GM21528 (cell line): ENCODE data around the gene NUP210.

Source experiments
- ATAC-seq: cut with Tn5 transposase; IDR thresholded peaks from one replicate; pipeline ENCODE4 v1.9.1; 2021; ENCODE audit warnings: mild to moderate bottlenecking, moderate library complexity; ENCODE audit not compliant: unreplicated experiment, low FRiP score

Gene NUP210

DNA sequence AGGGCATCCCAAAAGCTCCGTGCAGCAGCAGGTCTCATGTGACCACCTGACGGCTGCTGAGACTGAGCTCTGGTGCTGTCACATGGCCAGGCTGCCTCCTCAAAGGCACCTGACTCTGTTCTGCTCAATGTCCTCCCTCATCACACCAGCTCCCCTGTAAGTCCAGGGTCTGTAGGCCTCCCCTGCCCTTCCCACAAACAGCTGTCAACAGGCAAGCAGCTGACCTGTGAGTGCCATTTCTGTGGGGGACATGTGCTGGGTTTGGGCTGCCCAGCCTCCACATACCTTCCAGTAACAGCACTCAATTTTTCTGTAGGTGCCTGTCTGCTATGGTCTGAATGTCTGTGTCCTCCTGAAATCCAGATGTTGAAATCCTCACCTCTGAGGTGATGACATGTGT, 11.2 kb downstream of the NUP210 start:
- ATAC-seq, result no peak

DNA sequence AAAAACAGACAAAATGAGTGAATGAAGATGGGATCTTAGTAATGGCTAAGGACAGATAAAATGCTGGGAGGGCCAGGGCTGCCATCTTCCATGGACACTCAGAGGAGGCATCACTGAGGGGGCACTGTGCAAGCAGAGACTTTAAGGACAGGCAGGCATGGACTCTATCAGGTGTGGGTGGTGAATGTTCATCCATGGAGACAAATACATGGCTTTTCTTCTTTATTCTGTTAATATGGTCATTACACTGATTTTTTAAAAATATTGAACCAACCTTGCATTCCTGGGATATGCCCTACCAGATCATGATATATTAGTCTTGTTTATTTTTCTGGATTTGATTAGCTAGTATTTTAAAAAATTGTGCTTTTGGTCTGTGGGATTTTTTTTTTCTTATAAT, 12.2 kb downstream of the NUP210 start:
- ATAC-seq, result no peak

DNA sequence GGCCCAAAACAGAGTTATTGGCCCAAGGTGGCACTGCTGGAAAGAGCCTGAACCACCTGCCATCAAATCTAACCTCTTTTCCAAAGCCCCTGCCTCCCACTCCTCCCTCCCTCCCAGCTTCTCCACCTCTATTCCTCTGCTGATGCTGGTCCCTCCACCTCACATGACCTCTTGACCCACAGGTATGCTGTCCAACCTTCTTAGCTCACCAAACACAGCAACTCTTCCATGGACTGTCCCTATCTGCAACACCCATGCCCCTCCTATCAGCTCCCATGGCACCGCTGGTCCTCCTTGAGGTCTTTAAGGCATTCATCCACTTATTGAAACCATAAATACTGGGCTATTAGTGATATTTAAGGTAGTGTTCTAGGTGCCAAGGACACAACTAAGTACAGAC, 12.6 kb downstream of the NUP210 start:
- no peak for ATAC-seq

DNA sequence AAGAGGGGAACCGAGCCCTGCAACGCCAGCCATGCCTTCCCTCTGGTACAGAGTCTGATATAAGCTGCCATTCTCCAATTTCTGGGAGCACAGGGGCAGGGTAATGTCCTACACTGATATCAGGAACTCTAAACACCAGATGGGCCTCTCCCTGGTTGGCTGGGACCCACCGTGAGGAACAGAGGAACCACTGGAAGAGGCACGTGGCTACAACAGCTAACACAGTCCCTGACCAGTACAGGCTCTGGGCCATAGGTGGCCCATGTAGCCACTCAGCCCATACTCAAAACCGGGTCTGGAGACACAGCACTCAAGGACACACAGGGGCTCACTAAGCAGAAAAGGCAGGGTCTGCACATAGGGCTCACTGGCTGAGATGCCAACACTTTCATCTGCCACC, 13.9 kb downstream of the NUP210 start:
- no peak for ATAC-seq

DNA sequence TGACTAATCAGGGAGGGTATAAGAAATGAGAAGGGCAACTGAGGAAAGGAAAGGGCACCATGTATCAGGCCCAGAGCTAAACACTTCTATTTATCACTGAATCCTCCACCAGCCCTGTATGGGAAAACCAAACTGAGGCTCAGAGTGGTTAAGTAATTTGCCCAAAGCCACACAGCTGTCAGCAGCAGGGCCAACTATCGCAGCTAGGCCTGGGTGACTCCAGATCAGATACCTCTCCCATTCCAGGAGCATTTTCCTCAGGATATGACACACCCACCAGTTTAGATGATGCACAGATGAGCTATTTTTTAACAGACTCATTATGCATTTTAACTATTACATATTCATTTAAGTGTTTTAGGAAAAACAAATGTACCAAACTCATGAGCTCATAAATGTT, 14.5 kb downstream of the NUP210 start:
- ATAC-seq, result no peak

DNA sequence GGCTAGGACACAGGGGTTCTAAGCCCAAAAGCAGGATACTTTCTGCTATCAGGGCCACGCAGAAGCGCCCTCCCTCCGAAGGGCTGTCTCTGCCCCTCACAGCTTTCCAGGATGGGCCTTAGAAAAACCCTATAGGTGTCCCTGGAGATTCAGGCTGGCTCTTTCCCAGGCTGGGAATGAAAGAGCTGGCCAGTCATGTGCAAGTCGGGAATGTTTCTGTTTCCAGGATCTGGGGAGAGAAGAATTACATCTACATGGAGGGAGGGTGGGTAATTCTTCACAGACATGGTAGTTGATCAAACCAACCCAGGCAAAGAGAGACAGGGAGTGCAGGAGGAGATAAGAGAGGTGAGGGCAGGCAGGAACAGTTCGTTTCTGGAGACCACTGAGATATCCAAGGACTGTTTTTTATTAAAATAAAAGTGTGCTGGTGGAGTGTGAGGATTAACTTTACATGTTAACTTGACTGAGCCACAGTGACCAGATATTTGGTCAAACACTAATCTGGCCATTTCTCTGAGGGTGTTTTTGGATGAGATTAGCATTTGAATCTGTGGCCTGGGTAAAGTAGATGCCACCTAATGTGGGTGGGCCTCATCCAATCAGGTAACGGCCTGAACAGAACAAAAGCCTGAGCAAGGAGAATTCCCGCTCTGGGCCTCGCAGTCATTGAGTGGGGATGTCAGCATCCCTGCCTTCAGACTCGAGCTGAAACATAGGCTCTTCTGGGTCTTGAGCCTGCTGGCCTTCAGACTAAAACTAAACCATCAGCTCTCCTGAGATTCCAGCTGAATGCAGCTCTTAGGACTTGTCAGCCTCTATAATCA, 15.3 kb downstream of the NUP210 start:
- ATAC-seq, result no peak

DNA sequence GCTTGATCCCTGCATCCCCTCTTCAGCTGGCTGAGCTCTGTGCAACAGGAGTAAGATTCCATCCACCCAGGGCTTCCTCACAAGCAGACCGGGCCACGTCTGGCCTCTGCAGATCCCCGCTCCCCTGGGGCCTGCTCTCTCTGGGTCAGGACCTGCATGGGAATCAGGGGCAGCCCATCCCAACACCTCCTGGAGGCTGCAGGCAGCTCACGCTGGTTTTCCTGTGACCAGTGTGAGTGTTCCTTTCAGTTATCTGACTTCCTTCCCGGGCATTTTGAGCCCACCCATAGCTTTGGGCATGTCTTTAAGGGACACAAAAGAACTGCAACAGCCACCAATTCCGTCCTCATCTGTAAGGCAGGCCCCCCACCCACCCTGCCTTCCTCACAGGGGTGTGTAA, 16.3 kb downstream of the NUP210 start:
- ATAC-seq, result no peak

DNA sequence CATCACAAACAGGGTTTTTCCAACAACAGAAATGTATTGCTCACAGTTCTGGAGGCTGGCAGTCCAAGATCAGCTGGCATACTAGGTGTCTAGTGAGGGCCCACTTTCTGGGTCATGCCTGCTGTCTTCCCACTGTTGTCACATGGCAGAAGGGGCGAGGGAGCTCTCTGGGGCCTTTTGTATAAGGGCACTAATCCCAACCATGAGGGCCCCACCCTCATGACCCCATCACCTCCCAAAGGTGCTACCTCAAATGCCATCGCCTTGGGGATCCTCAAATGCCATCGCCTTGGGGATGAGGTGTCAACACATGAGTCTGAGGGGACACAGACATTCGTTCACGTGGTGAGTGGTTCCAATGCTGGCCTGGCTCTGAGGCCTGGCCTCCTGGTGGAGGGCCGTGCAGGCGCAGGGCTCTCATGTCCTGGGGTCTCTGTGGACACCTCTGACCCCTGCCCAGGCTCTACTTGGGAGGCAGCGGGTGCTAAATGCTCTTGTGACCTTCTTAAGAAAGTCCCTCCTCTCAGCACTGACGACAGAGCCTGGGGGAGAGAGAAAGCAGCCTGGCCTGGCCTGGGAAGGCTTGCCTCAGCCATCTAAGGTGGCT, 16.8 kb downstream of the NUP210 start:
- ATAC-seq, result no peak

DNA sequence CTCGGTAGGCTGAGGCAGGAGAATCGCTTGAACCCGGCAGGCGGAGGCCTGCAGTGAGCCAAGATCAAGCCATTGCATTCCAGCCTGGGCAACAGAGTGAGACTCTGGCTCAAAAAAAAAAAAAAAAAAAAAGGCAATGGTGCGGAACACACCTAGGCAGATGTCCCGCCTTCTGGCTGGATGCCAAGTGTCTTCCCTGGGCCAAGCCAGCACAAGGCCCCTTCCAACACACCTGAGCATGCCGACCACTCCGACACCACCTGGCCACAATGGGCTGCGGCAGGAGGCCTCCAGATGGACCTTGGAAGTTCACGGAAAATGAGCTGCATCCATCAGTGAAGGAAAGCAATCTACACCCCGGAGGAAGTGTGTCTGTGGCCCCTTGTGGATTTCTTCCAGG, 19.0 kb downstream of the NUP210 start:
- no peak for ATAC-seq

DNA sequence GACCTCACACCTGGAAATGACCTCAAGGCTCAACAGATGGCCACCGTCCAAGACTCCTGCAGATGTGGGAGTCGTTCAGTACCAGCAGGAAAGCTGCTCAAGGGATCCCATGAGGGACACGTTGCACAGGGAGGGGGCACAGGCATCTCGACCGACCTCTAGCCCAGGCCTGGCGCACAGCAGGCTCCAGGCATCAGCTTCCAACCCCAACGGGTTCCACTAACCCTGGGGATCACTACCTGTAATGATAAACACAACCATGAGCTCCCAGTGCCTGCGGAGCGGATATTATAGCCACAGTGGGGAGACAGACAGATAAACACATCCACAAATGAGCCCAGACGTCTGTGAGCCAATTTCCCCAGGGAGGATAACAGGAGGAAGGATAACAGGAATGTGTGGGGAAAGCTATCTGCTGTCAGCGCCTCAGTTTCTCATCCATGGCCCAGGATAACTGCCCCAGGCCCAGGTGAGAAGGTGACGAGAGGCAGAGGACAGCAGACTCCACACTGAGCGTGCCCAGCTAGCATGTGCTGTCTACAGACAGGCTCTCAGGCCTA, 19.9 kb downstream of the NUP210 start:
- ATAC-seq, result no peak

DNA sequence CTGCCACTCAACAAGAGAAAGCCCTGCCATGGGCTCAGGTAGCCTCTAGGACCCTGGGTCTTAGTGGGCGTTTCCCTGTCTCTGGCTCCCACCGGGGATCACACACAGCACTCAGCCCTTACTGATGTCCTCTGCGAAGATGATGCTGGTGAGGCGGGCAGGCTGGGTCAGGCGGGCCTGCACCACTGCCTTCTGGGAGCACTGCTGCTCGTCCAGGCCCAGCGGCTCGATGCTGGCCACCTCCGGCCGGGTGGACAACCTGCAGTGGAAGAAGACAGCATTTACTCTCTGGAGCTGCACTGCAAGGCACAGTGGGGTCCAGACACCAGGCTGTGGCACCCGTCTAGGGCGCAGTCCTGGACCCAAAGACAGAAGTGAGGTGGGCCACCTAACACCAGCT, 20.5 kb downstream of the NUP210 start:
- ATAC-seq, result no peak

DNA sequence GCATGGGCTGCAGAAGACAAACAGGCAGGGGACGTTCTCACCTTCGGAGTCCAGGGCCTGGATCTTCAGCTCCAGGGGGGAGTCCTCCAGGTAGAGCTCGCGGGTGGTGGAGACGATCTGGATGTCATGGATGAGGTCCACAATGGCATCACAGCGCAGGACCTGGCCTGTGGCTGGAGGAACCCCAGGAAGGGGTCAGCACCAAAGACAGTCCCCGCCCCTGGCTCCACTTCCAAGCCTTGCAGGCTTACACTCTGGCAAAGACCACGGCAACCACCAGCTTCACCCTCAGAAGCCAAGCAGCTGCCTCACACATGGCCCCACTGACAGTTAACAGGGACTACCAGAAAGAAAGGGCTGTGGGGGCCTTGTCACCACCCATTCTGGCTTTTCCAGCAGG, 22.8 kb downstream of the NUP210 start:
- no peak for ATAC-seq

DNA sequence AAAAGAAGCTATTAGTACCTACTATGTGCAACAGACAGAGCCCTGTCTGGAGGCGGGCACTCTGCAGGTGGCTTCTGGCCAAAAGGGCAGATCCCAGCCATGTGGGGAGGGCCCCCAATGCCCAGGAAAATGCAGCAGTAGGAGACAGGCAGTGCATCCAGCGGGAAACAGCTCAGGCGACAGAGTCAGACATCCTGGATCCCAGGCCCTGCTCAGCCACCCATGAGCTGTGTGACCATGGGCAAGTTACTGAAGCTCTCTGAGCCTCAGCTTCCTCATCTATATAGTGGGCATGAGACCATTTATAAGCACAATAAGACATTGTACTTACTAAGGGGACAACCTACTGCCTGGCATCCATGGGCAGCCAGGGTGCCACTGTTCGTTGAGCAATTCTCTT, 25.8 kb downstream of the NUP210 start:
- ATAC-seq, result no peak

DNA sequence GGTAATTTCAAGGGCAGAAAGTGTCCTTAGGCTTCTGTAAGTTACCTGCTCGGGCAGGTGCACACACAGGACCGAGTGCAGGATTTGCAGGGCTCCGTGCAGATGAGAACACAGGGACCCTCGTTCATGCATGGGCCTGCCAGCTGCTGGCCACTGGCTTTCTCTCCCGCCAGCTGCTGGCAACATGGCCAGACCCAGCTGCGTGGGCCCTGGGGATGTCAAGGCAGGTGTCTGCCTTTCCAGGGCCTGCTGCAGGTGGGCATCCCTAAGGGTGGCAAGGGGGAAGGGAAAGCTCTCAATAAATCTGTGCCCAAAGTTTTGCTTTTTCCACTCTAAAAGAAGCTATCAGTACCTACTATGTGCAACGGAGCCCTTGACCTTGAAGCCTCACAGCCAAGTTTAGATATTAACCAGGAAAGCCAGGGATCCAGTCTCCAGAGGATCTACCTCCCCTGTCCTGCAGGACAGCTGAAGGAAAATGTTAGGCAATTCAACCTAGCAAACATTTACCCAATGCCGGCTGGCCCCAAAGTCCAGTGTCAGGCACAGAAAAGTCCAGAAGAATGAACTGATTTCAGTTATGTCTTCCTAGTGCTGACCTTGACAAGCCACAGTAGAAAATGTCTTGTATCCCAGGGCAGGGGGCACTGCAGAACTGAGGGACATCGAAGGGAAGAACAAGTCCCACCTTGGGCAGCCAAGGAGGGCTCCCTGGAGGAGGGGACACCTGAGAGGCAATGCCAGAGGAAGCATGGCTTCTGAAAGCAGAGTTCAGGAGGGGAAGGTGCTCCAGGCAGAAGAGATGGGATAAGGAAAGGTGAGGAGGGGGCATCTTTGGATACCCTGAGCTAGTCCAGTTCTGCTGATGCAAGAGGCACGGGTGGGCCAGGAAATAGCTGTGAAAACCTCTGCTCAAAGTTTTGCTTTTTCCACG, 26.4 kb downstream of the NUP210 start:
- ATAC-seq, result no peak

DNA sequence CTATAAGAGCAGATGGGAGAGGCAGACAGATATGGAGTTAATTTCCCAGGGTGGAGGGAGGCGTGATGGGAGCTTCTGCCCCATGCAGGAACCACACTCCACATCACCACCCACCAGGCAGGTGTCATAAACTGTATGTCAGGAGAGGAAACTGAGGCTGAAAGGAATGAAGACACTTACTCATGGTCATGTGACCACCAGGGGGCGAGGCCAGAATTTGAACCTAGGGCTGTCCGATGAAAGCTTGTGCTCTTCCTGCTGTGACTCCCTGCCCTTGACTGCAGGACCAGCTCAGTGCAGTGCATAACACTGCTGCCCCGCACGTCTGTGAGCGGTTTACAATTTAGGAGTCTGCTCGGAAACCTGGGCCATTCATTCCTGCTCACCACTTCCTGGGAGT, 28.8 kb downstream of the NUP210 start:
- ATAC-seq, result no peak

DNA sequence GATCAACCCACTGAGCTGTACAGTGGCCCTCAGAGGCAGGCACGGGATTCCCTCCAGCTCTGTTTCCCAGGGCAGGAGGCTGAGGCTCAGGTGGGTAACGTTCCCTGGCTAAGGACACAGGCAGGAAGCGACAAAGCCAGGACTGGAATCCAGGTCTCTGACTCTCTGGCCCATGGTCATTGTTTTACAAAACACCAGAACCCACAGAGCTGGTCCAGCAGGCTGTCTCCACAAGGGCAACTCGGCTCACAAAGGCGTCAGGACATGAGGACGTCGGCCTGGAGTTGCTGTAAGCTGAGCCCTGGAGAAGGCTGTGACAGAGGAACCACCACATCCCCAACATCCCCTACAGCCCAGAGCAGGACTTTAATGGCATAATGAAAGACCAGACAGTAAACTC, 30.7 kb downstream of the NUP210 start:
- no peak for ATAC-seq

DNA sequence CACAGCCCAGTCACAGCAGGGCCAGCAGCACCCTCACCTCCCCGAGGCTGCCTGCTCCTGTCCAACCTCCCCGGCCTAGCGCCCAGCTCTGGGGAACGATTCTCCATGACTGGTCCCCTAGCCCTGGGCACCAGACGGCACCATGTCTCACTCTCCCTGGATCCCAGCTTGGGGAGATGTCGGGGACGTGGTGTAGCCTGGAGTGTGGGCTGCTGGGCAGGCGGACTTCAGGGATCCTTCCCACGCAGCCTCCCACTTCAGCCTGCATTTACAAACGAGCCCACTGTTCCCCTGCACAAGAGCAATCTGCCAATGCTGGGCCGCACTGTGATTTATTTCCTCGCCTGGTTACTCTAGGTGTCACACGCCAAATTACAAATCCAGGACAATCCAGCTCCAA, 31.3 kb downstream of the NUP210 start:
- ATAC-seq, result no peak

DNA sequence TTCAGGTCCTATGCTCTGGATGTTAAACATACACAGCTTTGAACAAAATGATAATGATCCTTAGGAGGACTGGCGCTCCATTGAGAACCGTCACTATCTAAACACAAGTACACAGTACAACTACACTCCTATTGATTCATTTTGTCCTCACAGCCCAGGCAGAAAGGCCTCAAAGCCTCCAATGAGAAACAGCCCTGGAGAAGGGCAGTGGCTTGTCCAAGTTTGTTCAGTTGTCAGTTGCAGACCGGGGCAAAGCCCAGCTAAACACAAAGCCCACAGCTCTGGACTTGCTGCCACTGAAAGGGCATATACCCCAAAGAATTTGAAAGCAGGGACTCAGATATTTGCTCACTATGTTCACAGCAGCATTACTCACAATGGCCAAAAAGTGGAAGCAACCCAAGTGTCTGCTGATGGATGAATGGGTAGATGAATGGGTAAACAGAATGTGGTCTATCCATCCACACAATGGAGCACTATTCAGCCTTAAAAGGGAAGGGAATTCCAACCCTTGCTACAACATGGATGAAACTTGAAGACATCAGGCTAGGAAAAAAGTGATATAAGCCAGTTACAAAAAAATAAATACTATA, 34.7 kb downstream of the NUP210 start:
- no peak for ATAC-seq

DNA sequence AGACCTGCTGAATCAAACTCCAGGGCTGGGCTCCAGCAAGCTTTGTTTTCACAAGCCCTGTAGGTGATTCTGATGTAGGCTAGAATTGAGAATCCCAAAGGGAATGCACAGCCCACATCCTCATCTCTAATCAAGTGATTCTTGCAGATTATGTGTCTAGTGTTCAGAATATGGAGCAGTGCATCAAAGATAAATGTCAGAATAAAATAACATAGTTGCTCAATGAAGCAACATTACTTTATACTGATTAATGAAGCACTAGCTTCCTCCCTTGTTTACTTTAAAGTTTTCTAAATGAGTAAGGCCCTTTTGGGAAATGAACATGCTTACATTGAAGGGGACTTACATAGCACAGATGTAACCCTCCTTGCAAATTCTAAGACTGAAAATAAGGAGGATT, 39.2 kb downstream of the NUP210 start:
- no peak for ATAC-seq

DNA sequence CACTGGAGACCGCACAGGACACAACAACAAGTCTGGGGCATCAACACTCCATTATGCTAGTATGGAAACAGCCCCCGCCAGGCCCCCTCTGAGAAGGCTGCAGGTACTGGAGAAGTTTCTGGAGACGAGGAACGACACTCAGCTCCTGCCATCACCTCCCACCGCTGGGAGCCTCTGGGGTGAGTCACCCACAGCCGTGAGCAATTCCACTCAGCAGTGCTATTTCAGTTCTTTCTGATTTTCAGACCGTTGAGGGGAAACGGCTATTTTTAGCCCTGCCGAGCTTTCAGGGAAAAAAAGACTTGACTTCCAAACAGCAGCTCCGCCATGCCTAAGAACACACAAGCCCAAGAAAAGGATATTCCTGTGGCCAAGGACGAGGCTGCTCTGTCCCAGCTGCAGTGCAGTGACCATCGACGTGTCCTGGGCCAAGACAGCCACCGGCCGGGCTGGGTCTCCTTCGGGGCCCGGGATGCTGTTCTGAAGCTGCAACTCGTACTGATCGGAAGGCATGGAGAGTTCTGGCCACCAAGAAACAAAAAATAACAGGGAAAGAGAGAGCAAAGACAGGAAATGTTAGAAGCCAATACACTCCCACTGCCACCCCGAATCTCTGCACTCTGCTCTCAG, 40.8 kb downstream of the NUP210 start:
- no peak for ATAC-seq
